DND-41 (cell line): ENCODE results near the gene CDC123.

ENCODE experiments used
- ATAC-seq: fragments of 200-7000 bp; cut with Tn5 transposase; 3 replicates; pipeline ENCODE4 v1.9.1; 2021; ENCODE audit warnings: low read depth; ENCODE audit not compliant: insufficient read depth
- DNase-seq: peaks from one replicate; pipeline ENCODE4 v3.0.0-alpha.2; 2020
- H2AFZ ChIP-seq: 2 replicates; pipeline ENCODE4 v1.6.0; 2012; ENCODE audit warnings: low read depth, low read length
- H3K27ac ChIP-seq: 2 replicates; pipeline ENCODE4 v1.5.1; 2012; ENCODE audit warnings: low read length, inconsistent platforms
- H3K27me3 ChIP-seq: fragments of 200-600 bp; sonication (generic); 2 replicates; pipeline ENCODE4 v1.6.0; 2012; ENCODE audit warnings: low read length, mild to moderate bottlenecking, inconsistent platforms; ENCODE audit not compliant: insufficient read depth, poor library complexity
- H3K36me3 ChIP-seq: 2 replicates; pipeline ENCODE4 v1.5.1; 2012; ENCODE audit warnings: low read length, inconsistent platforms; ENCODE audit not compliant: insufficient read depth
- H3K4me1 ChIP-seq: 2 replicates; pipeline ENCODE4 v1.5.1; 2012; ENCODE audit warnings: mild to moderate bottlenecking, low read length; ENCODE audit not compliant: insufficient read depth
- H3K4me2 ChIP-seq: 2 replicates; pipeline ENCODE4 v1.6.0; 2012; ENCODE audit warnings: mild to moderate bottlenecking, moderate library complexity, low read length, inconsistent platforms; ENCODE audit not compliant: insufficient read depth
- H3K4me3 ChIP-seq, 2 experiments: fragments of 200-600 bp in 1 of 2; shearing (Covaris generic) in 1 of 2; 2 replicates each; pipeline ENCODE4 v1.5.1; 2012 to 2016; ENCODE audit warnings: inconsistent platforms in 2 of 2, low read length in 2 of 2, mild to moderate bottlenecking in 2 of 2, low read depth in 1 of 2, moderate library complexity in 1 of 2
- H3K79me2 ChIP-seq: 2 replicates; pipeline ENCODE4 v1.6.0; 2012; ENCODE audit warnings: low read length, inconsistent platforms; ENCODE audit not compliant: insufficient read depth
- H3K9ac ChIP-seq: 2 replicates; pipeline ENCODE4 v1.6.0; 2012; ENCODE audit warnings: low read depth, mild to moderate bottlenecking, inconsistent platforms, low read length, moderate library complexity
- H3K9me3 ChIP-seq: 2 replicates; pipeline ENCODE4 v1.5.1; 2012; ENCODE audit warnings: low read length, moderate library complexity, mild to moderate bottlenecking, inconsistent platforms; ENCODE audit not compliant: insufficient read depth, severe bottlenecking
- H4K20me1 ChIP-seq: 2 replicates; pipeline ENCODE4 v1.6.0; 2012; ENCODE audit warnings: low read length; ENCODE audit not compliant: insufficient read depth
- CTCF ChIP-seq: IDR thresholded peaks from 2 replicates; pipeline ENCODE4 v1.5.1; 2012; ENCODE audit warnings: borderline replicate concordance, low read length, moderate library complexity, mild to moderate bottlenecking; ENCODE audit not compliant: poor library complexity, severe bottlenecking; ENCODE audit errors: extremely low read depth
- EZH2 ChIP-seq: IDR thresholded peaks from 3 replicates; pipeline ENCODE4 v1.6.1; 2012; ENCODE audit warnings: borderline replicate concordance, low read depth, mild to moderate bottlenecking, moderate library complexity, low read length, inconsistent platforms; ENCODE audit not compliant: severe bottlenecking

Gene CDC123

GRCh38 chr10:12262278-12262981, 66.4 kb downstream of the CDC123 start:
- no peak overlapping the region for H3K4me3 ChIP-seq
- H3K79me2 ChIP-seq, result no peaks in the 10 kb centered on the region
- H2AFZ ChIP-seq, result no peak overlapping the region
- TF ChIP-seq CTCF (no peak), EZH2 (no peak)
- no peaks in the 10 kb centered on the region for H4K20me1 ChIP-seq
- no peaks in the 10 kb centered on the region for H3K36me3 ChIP-seq
- H3K4me1 ChIP-seq, result peaks cover 19% of the 10 kb centered on the region
- H3K4me2 ChIP-seq, result no peak overlapping the region
- no peak overlapping the region for H3K27ac ChIP-seq
- no peak overlapping the region for H3K9ac ChIP-seq
- H3K27me3 ChIP-seq, result no peaks in the 10 kb centered on the region
- H3K9me3 ChIP-seq, result no peaks in the 10 kb centered on the region
- ATAC-seq (peak; percentile 48), DNase-seq (peak; percentile 29)

DNA sequence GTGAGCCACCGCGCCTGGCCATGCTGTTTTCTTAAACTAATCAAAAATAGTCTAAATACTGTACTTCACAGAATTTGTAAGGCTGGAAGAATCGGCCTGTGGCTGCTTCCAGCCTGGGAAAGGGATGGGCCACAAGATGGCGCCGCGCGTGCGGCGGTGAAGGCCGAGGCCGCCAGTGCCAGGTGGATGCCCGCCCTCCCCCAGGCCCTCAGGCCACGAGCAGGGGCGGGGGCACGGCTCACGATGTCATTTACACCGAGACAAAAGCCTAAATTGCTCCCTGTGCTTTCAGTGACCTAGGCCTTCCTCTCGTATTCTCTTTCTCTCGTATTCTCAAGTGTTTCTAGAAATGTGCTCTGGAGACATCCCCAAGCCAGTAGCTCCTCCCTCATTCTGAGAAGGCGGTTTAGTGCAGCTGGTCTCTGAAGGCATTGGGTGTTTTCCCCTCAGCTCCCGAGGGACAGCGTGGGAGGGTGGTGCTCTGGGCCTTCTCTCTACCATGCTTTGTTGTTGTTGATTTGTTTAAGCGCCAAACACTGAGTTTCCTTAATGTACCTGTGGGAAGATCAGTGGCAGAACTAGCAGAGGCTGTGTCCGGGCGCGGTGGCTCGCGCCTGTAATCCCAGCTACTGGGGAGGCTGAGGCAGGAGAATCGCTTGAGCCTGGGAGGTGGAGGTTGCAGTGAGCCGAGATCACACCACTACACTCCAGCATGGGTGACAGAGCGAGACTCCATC, 68.4 kb downstream of the CDC123 start:
- peak overlapping the region; percentile 42 for H3K9ac ChIP-seq
- H3K27ac ChIP-seq, result peak overlapping the region; percentile 68
- peak overlapping the region in 1 of 2 experiments; percentile 42; a peak in 2 of 4 replicates for H3K4me3 ChIP-seq
- H3K4me1 ChIP-seq, result peaks cover 19% of the 10 kb centered on the region
- peak overlapping the region; percentile 51 for H3K4me2 ChIP-seq
- H3K27me3 ChIP-seq, result no peaks in the 10 kb centered on the region
- no peaks in the 10 kb centered on the region for H3K9me3 ChIP-seq
- no peaks in the 10 kb centered on the region for H3K79me2 ChIP-seq
- H2AFZ ChIP-seq, result peak overlapping the region; percentile 61
- DNase-seq, result peak; percentile 86
- H3K36me3 ChIP-seq, result no peaks in the 10 kb centered on the region
- TF ChIP-seq CTCF (peak; percentile 81), EZH2 (no peak)
- H4K20me1 ChIP-seq, result no peaks in the 10 kb centered on the region
- peak; percentile 94 for ATAC-seq

- H4K20me1 ChIP-seq, result no peaks in the 10 kb centered on the region
- H3K27me3 ChIP-seq, result no peaks in the 10 kb centered on the region
- H3K79me2 ChIP-seq, result no peaks in the 10 kb centered on the region
- no peaks in the 10 kb centered on the region for H3K36me3 ChIP-seq
- no peak overlapping the region for H3K27ac ChIP-seq
- peaks cover 14% of the 10 kb centered on the region for H3K4me1 ChIP-seq
- ATAC-seq (no peak), DNase-seq (no peak)
- no peak overlapping the region for H3K4me3 ChIP-seq
- H3K4me2 ChIP-seq, result no peak overlapping the region
- H3K9me3 ChIP-seq, result no peaks in the 10 kb centered on the region
- H3K9ac ChIP-seq, result no peak overlapping the region
- TF ChIP-seq CTCF, result no peak
- no peak overlapping the region for H2AFZ ChIP-seq
Measured at GRCh38 chr10:12269056-12269455, 73.1 kb downstream of the CDC123 start.
